ENCODE results near the gene RASA2.

- TF ChIP-seq CTCF (conservative IDR thresholded peaks at IDR 0.05; ENCODE audit: low read length), result no peak
- TF ChIP-seq EZH2phosphoT487 (IDR thresholded peaks at IDR 0.05; ENCODE audit: borderline replicate concordance), result no peak
Measured at GRCh38 chr3:141459008-141459407, 27.8 kb upstream of the RASA2 start.
